ENCODE data around the gene BET1.
"Not testable (repeated sequence)": the region's sequence is repeated elsewhere in the genome, so short reads cannot be mapped to it uniquely, and the experiment has no call there.

Gene BET1

GRCh38 chr7:94004024-94004951 lies at the start of gene BET1:
Gene BET1, minus strand, starts transcription at chr7:94004355. Its CDS starts 139 bp downstream, at chr7:94004216.
- peak; percentile 98 for DNase-seq

GRCh38 chr7:94053532-94053931 lies 49.4 kb upstream of the BET1 start:
- peak; percentile 88 for DNase-seq

- DNase-seq = peak; percentile 32
Observed at GRCh38 chr7:94052398-94053180, 48.4 kb upstream of the BET1 start.

GRCh38 chr7:94050046-94050445 lies 45.9 kb upstream of the BET1 start:
- DNase-seq = peak; percentile 29

GRCh38 chr7:94049615-94050014 lies 45.5 kb upstream of the BET1 start:
- peak; percentile 55 for DNase-seq

- DNase-seq = no peak
Observed at GRCh38 chr7:94048755-94049154, 44.6 kb upstream of the BET1 start.

GRCh38 chr7:94047956-94048355 lies 43.8 kb upstream of the BET1 start:
- DNase-seq = no peak

- DNase-seq = peak; percentile 40
Observed at GRCh38 chr7:94045581-94045980, 41.4 kb upstream of the BET1 start.

- no peak for DNase-seq
Observed at GRCh38 chr7:94044806-94045205, 40.7 kb upstream of the BET1 start.

GRCh38 chr7:94043299-94043698 lies 39.1 kb upstream of the BET1 start:
- no peak for DNase-seq

GRCh38 chr7:94042381-94042780 lies 38.2 kb upstream of the BET1 start:
- no peak for DNase-seq

GRCh38 chr7:94041529-94041928 lies 37.4 kb upstream of the BET1 start:
- DNase-seq = no peak

- DNase-seq = no peak
Observed at GRCh38 chr7:94040254-94040653, 36.1 kb upstream of the BET1 start.

- DNase-seq = no peak
Observed at GRCh38 chr7:94039368-94040035, 35.3 kb upstream of the BET1 start.

- DNase-seq = no peak
Observed at GRCh38 chr7:94031865-94032264, 27.7 kb upstream of the BET1 start.

- no peak for DNase-seq
Observed at GRCh38 chr7:94030634-94031033, 26.5 kb upstream of the BET1 start.

- no peak for DNase-seq
Observed at GRCh38 chr7:94029976-94030375, 25.8 kb upstream of the BET1 start.

- no peak for DNase-seq
Observed at GRCh38 chr7:94028768-94029167, 24.6 kb upstream of the BET1 start.

- not testable (repeated sequence) for DNase-seq
Observed at GRCh38 chr7:94026619-94027018, 22.5 kb upstream of the BET1 start.

GRCh38 chr7:94022550-94022949 lies 18.4 kb upstream of the BET1 start:
- DNase-seq = no peak

GRCh38 chr7:94016786-94017185 lies 12.6 kb upstream of the BET1 start:
- no peak for DNase-seq

- no peak for DNase-seq
Observed at GRCh38 chr7:94015538-94015937, 11.4 kb upstream of the BET1 start.

GRCh38 chr7:94012746-94013145 lies 8.6 kb upstream of the BET1 start:
- DNase-seq = peak; percentile 31

Data from DMS53 (cell line).